HG03378 (cell line): ENCODE measurements around the gene CFDP1.
"Not testable (repeated sequence)": the region's sequence is repeated elsewhere in the genome, so short reads cannot be mapped to it uniquely, and the experiment has no call there.

Source experiments
- ATAC-seq: cut with Tn5 transposase; IDR thresholded peaks from one replicate; pipeline ENCODE4 v1.9.1; 2021; ENCODE audit warnings: mild to moderate bottlenecking, moderate library complexity; ENCODE audit not compliant: unreplicated experiment

Gene CFDP1

DNA sequence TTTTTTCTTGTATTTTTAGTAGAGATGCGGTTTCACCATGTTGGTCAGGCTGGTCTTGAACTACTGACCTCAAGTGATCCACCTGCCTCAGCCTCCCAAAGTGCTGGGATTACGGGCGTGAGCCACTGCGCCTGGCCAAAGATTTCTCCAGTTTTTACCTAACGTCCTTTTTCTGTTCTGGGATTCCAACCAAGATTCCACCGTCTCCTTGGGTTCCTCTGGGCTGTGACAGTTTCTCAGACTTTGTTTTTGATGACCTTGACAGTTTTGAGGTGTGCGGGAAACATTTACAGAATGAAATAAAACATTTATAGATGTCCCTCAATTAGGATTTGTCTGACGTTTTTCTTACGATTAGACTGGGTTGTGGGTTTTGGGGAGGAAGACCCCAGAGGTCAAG lies 163.9 kb downstream of the CFDP1 start:
- not testable (repeated sequence) for ATAC-seq

DNA sequence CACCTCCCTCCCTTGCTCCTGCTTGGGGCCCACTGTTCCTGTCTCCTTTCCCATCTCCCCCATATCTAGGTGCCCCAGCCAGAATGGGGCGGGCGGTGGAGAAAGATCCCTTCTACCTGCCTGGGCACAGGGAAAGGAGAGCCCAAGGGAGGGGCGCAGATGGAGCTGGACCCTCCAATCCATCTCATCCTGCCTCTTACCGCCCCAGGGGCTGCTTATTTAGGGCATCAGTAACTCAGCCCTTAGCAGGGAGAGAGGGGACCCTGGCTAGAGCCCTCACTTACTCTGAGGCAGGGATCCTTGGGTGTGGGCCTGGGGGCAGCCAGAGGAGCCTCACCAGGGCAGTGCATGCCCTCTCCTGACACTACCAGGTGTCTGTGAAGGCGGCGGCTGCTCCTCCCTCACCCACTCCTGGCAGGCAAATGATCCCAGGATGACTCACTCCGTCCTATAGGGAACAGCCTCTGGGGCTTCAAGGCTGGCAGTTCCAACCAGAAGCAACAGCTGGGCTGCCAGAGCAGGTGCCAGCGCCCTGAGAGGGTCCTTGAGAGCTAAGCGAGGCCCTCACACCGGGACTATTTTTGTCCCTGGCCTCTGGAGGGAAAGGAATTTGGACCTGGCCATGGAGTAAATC lies 165.6 kb downstream of the CFDP1 start:
- ATAC-seq: no peak

- no peak for ATAC-seq
These were observed 166.3 kb downstream of the CFDP1 start for GRCh38 chr16:75266738-75267630.

DNA sequence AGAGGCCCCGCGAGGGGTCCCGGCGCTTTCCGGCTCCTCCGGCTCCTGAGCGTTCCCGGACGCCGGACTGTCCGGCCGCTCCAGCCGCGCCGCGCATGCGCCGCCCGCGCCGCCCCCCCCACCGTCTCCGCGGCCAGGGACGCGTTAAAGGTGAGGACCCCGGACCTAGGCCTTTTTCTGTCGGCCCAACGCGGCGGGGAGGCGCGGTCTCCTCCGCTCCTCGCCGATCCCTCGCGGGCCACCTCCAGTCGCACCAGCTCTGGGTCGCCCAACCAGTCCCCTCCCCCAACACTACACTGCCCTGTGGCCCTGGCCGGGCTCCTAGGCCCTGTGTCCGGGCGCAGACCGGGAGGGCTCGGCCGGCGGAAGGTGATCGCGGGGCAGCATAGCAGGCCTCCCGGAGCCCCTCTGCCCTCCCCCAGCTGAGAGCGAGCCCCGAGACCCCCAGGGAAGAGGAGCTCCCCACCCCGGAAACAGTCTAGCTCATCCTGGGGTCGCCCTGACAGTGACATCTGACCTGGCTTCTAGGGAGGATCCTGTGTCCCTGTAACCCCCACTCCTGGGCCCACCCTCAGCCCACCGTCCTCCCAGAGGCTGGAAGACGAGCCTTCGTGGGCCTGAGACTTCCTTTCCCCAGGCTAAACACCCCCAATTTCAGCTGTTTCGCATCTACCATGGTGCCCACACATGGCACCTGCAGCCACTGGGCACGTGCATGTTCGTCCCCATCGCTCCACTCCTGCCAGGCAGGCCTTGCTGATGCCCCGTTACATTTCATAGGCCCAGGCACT lies 167.2 kb downstream of the CFDP1 start:
- no peak for ATAC-seq

DNA sequence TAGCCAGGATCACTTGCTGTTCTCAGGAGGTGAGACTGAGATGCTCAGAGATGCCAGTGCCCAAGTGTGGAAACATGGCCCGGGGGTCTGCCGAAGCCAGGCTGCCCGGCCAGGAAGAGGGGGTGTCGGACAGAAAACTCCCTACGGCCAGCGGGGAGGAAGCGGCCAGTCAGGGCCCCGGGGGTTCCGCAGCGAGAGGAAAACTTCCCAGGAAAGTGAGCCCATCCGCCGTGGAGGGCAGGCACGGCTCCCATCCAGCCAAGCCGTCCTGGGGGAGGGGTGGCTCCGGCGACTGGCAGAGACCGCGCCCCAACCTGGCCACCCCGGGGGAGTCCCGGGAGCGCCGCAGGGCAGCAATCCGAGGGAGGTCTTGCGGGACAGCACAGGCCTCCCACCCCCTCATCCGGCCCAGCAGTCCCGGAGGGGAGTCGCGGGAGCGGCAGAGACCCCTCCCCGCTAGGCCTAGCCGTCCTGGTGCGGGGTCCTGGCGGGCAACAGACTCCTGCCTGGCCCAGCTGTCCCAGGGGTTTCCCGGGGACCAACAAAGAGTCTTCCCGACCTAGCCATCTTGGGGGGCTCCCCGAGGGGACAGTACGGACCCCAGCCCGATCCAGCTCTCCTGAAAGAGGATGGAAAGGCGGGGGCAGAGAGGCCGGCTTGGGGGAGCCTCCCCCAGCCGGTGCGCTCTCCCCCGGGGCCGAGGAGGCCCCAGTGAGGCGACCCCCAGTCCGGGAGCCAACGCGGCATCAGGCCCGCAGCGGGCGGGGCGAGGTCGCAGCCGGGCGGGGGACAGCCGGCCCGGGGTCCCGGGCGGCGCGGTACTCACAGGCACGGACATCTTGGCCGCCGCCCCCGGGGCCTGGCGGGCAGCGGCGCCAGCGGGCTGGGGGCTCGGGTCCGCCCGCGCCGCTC lies 168.0 kb downstream of the CFDP1 start:
- ATAC-seq: no peak

- ATAC-seq: no peak
These were observed 168.8 kb downstream of the CFDP1 start for GRCh38 chr16:75264457-75264998.

- no peak for ATAC-seq
These were observed 169.3 kb downstream of the CFDP1 start for GRCh38 chr16:75263963-75264445.

GRCh38 chr16:75263291-75263962 lies 169.9 kb downstream of the CFDP1 start:
- ATAC-seq: no peak

GRCh38 chr16:75262800-75263127 lies 170.5 kb downstream of the CFDP1 start:
- ATAC-seq: no peak

DNA sequence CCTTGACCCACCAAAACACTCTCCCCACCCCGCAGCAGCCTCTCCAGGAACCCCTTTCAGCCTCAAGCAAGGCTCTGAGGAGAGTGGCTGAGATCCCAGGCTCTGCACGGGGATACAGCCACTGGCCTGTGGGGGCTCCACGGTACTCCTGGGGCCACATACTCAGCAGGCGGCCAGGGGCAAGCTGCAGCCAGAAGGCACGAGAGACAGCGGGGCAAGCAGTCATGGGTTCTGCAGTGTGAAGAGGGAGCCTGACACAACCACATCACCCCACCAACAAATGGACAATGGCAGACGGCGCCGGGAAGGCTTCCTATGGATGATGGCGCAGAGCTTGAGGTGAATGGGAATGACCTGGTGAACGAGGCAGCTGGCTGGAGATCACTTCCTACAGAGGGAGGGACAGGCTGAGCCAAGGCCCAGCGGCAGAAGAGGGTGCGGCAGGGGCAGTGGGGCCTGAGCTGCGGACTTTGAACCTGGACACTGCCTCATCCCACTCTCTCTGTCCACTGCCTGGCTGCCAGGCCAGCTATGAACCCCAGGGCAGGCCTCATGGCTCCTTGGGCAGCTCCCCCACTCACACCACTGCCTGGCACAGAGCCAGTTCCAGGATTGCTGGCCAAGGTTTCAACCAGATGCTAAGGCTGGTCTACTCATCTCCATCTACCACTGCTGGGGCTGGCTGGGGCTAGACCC lies 171.1 kb downstream of the CFDP1 start:
- ATAC-seq: no peak

GRCh38 chr16:75261590-75262078 lies 171.7 kb downstream of the CFDP1 start:
- no peak for ATAC-seq

DNA sequence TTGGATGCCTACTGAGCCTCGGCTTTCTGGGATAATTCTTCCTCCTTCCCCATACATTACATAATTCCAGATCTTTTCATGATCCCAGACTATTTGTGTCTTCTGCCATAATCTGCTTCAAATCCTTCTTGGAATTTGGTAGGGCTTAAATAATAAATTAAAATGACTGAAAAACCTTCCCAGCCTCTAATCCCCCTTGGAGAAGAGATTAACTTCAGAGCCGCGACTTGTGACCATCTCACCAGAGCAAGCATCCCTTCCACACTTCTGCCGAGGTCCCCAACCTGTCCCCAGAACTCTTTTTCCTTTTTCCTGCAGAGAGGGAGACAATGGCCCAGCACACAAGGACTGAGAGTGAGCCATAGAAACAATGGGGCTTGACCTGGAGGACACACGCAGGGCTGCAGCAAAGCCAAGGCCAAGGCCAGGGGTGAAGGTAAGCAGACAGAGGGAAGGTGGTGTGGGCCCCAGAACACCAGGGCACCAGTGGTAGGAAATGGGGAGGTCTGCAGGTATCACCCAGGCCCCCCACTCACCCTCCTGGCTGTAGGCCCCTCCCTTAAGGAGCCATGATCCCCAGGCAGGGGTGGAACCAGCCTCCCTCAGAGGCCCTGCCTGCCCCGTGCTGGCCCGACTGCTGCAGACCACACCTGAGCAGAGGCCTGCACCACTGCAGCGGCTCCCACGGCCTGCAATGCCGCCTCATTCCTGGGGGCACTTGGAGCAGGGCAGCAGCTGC lies 172.3 kb downstream of the CFDP1 start:
- no peak for ATAC-seq

GRCh38 chr16:75258807-75259141 lies 174.5 kb downstream of the CFDP1 start:
- ATAC-seq: no peak

- ATAC-seq: no peak
These were observed 175.2 kb downstream of the CFDP1 start for GRCh38 chr16:75257886-75258806.

DNA sequence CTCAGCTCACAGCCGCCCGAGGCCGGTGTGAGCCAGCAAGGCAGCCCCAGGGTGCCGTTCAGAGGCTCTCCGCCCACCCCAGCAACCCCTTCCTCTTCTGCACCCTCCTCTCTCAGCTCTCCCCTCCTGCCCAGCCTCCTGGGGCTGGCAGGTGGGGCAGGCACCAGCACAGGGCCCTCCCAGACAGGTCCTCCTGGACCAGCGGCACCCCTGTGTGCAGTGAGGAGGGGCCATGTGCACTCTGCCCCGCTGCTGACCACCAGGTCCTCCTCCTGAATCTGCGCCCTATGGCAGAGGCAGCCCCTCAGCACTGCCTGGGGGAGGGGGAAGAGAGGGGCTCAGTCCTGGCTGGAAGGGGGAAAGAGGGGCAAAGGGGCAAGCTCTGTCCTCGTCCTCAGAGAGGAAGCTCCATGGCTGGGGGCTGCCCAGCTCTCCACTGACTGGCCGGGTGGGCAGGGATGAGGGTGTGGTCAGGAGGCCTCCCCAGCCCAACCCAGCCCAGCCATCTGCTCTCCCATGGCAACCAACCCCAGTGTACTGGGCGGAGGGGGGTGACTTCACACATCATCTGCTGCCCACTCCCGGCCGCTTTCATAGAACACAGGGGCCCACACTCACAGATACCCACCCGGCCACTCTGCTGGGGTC lies 176.5 kb downstream of the CFDP1 start:
- no peak for ATAC-seq

- no peak for ATAC-seq
These were observed 177.2 kb downstream of the CFDP1 start for GRCh38 chr16:75256059-75256571.
